ENCODE measurements around the gene HHIP.

The HHIP gene

GRCh38 chr4:144645631-144646522, at the start of gene HHIP:
Gene HHIP, plus strand, starts transcription at chr4:144646156. Its CDS starts 520 bp downstream, at chr4:144646676.
- DNase-seq (ENCODE audit: low read depth in 2 of 2) = no peak

DNA sequence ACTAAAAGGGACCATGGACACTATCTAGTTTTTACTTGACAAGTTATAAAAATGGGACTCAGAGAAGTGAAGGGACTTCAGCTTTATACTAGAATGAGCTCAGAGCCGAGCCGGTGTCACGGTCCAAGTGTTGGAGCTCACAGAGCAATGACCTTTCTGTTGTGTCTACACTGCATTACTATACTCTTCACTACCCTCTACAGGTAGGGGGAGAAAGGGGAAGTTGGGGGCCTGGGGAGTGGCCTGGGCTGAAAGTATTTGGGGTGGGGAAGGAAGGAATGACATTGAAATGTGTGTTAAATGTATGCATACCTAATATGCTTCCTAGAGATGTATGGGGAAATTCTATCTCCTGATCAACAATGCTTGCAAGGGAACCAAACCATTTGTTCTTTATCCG, 48.8 kb upstream of the HHIP start:
- no peak for DNase-seq (ENCODE audit: low read depth in 2 of 2)

- no peak for DNase-seq (ENCODE audit: low read depth in 2 of 2)
Measured at GRCh38 chr4:144599621-144600020, 46.3 kb upstream of the HHIP start.

DNA sequence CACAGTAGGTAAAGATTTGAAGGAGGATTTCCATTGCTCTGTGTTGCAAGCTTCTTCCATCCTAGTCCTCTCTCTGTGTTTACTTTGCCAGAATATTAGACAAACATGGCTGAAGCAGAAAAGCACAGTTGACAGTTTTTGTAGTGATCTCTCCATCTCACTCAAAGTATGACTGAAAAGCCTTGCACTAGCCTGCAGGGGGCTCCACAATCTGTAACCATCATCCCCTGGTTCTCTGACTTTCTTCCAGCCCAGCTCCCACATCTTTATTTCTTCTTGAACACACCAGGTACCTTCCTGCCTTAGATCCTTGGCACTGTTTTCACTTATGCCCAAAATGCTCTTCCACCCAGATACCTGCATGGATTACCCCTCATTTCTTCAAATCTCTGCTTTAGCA, 34.1 kb upstream of the HHIP start:
- DNase-seq (ENCODE audit: low read depth in 2 of 2) = no peak

- no peak for DNase-seq (ENCODE audit: low read depth in 2 of 2)
Measured at GRCh38 chr4:144614850-144615585, 30.9 kb upstream of the HHIP start.

DNA sequence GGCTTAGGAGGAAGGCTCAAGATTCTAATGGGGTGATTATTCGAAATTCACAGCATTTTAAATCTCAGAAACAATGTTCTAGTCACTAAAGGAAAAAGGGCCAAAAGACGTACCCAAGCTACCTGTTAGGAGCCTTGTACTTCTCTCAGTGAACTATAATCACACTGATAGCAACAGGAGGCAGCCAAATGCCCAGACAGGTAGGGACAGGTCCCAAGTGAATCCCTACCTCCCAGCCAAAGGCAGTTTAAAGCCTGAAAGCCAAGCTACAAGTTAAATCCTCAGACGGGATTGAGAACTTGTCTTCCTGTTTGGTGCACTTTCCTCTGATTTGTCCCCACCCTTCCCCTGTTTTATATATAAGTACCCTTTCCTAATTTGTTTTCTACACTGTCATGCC, 24.3 kb upstream of the HHIP start:
- DNase-seq (ENCODE audit: low read depth in 2 of 2) = no peak

GRCh38 chr4:144627663-144628076, 18.3 kb upstream of the HHIP start:
- DNase-seq (ENCODE audit: low read depth in 2 of 2) = no peak

- no peak for DNase-seq (ENCODE audit: low read depth in 2 of 2)
Measured at GRCh38 chr4:144633215-144633614, 12.7 kb upstream of the HHIP start.

DNA sequence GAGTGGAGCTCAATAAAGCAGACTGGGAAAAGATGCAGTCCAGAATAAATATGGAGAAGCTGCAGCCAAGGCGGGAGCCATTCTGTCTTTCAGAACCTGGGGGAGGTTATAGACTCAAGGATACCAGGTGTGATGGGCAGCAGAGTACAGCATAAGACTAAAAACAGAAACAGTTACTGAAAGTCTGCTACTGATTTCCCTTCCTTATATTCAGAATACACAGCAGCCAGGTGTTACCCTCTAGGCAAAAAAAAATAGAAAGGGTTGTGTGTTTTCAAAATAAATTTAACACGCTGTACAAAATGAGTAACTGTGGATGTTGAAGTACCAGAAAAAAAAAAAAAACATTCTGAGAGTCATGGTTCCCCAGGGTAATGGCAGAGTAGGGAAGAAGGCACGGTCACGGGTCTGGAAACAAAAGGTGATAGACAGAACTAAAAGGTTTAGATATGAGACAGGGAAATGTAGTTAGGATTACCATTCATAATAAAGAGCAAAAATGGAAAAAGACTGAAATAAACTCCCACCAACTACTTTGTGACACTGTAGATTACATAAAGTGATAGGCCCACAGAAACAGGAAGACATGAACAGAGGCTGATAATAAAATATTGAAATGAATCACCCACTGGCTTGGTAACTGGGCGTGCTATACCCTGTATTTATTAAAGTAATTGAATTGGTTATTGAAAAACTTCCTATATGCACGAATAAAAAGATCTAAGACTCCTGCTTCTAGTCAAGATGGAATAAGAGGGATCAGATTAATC, 10.8 kb upstream of the HHIP start:
- no peak for DNase-seq (ENCODE audit: low read depth in 2 of 2)

DNA sequence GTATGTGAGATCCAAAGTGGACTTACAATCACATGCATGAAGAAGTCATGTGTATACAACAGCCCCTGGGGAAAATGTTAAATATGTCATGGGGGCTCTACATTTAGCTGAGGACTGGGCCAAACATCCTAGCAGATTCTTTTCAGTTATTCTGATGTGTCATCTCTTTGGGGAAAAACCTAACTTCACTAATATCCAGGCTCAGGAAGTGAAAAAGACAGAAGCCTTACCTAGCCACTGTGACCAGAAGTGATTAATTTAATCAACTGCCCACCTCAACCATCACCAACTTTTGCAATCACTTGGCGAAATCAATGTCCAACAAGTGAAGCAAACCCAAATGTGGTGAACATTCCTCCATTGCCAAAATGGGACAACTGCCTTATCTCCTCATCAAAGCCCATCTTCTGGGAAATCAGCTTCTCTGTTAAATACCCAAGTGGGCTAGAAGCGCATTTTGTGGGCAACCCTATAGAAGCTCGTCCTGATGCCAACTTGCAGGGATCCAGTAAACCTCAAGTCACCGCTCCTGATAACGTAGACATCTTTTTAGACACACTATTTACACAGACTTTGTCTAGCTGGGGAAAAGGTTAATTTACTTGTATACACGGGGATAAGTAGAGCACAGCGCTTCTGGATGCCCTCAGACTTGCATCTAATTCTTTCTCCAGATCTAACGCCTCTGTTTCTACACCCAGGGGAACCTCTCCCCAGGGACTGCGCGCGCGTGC, 1.4 kb upstream of the HHIP start:
- no peak for DNase-seq (ENCODE audit: low read depth in 2 of 2)

- no peak for DNase-seq (ENCODE audit: low read depth in 2 of 2)
Measured at GRCh38 chr4:144645102-144645630, 790 bp upstream of the HHIP start.

DNA sequence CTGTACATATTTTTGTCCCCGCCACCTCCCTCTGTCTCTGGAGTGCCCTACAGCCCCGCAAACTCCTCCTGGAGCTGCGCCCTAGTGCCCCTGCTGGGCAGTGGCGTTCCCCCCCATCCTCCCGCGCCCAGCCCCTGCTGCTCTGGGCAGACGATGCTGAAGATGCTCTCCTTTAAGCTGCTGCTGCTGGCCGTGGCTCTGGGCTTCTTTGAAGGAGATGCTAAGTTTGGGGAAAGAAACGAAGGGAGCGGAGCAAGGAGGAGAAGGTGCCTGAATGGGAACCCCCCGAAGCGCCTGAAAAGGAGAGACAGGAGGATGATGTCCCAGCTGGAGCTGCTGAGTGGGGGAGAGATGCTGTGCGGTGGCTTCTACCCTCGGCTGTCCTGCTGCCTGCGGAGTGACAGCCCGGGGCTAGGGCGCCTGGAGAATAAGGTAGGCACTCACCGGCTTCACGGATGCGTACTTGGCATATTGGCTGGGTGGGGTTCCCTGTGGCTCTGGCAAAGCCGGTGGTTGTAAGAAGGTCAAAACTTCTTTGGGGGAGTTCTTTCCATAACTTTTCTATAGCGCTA, 653 bp downstream of the HHIP start:
- DNase-seq (ENCODE audit: low read depth in 2 of 2) = no peak

DNA sequence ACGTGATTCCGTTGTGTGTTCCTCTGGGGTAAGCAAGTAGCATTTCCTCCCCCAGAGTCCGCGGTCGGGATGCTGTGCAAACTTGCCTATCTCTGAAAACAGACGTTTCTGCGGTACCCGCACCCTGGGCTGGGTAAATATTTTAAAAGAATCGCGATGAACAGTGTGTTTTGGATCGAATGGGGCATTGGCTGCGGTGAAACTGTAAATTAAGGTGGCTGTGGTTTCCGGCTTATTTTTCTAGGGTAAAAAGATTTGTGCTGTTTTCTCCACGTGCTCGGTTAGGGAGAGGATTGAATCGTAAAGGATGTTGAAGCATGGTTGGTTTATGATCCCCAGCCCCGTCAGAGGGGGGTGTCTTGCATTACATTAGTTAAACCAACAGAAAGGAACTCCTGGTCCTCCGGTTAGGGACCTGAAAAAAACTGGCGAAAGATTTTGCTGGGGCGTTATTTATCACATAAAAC, 1.2 kb downstream of the HHIP start:
- no peak for DNase-seq (ENCODE audit: low read depth in 2 of 2)

DNA sequence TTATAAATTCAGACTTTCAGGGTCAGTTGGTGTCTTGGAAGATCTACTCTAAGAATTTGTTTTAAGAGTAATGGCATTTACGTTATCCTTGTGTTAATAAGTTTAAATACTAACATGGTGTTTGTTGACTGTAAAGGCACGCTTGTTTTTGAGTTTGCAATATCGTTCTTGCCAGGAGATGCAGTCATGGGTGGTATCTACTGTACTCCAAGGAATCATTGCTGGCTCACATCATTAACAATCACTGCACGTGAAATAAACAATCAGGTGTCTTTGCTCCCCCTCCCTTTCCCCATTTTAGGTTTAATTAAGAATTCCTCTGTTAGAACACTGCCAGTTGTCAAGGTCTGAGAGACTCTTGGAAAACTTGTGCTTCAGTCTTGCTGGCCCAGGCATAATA, 1.6 kb downstream of the HHIP start:
- DNase-seq (ENCODE audit: low read depth in 2 of 2) = no peak

DNA sequence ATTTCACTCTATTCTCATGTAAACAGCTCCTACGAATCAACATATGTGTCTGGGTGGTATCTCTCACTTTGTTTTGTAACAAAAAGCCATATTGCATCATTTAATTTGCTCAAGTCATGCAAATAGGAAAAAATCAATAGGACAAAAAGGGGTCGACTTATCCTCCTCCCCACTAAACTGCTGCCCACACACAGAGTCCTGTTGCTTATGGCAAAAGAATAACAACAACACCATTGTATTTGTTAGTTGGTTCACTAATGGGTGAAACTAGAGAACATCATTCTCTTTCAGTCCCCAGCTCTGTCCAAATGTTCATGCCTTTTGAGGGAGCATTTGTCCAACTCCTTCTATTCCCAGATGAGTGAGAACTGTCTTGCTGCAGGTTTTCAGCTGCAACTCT, 2.1 kb downstream of the HHIP start:
- DNase-seq (ENCODE audit: low read depth in 2 of 2) = no peak

DNA sequence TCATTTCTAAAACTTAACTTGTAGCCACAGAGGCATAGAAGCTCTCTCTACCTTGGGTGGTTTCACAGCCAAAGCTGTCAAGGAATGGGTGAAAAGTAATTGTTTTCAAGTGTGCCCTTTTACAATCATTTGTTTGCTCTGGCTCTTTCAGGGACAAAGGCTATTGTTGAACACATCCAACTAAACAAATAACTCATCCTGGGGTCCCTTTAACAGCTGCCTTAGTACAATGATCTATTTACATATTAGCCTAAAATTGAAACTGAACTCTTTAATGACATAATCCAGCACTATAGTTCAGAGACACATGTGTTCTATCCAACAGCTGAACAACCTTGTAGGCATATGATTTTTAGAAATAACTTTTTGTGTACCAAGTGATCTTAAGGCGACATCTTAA, 3.7 kb downstream of the HHIP start:
- DNase-seq (ENCODE audit: low read depth in 2 of 2) = no peak

- DNase-seq (ENCODE audit: low read depth in 2 of 2) = no peak
Measured at GRCh38 chr4:144650311-144651005, 4.5 kb downstream of the HHIP start.

GRCh38 chr4:144653781-144654545, 8.0 kb downstream of the HHIP start:
- no peak for DNase-seq (ENCODE audit: low read depth in 2 of 2)

GRCh38 chr4:144655491-144655890, 9.5 kb downstream of the HHIP start:
- no peak for DNase-seq (ENCODE audit: low read depth in 2 of 2)

DNA sequence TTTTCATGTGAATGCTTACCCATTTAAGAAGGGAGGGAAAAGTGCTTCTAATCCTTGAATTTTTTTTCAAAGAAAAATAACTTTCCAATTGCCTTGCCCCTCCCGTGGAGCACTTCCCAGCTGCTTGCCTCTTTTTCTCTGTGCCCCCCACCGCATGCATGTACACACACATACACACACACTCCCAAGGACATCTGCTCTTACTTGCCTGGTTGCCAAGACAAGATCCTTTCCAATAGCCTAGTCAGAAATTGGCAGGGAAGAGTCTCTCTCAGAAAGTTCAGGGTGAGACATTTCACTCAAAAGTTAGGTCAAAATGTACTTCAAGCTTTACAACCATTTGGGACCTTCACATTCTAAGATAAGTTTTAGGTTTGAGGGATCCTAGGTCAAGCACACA, 10.9 kb downstream of the HHIP start:
- DNase-seq (ENCODE audit: low read depth in 2 of 2) = no peak

Data from stimulated activated CD8-positive, alpha-beta memory T cell treated with anti-CD3 and anti-CD28 coated beads, Interleukin-2, amount 100 ng/mL, for 1 hour (primary cell).